MM.1S (cell line): ENCODE data around the gene RET.

Source experiments
- CTCF ChIP-seq: fragments of 300-600 bp; sonication (generic); IDR thresholded peaks from 2 replicates; pipeline ENCODE4 v1.5.1; 2016; ENCODE audit warnings: antibody characterized with exemption, low read length, mixed read lengths
- EZH2 ChIP-seq: fragments of 300-600 bp; sonication (generic); optimal IDR thresholded peaks from 2 replicates; pipeline ENCODE3; 2017; ENCODE audit warnings: low read depth, mild to moderate bottlenecking, antibody characterized with exemption, low read length, mixed read lengths
- EZH2phosphoT487 ChIP-seq: fragments of 300-600 bp; sonication (generic); IDR thresholded peaks from 2 replicates; pipeline ENCODE4 v1.6.1; 2018; ENCODE audit warnings: antibody characterized with exemption, low read length

GRCh38 chr10:43079856-43080255 is 3.0 kb downstream of the RET start:
- TF ChIP-seq CTCF (no peak), EZH2phosphoT487 (no peak), EZH2 (no peak)
